ENCODE measurements around the gene GARIN3. TPM values are rescaled to one million over a fixed set of nuclear protein-coding genes. Genes with fewer than 3 reads are reported as not detected.

GARIN3 gene
- total and polyA plus RNA-seq, 2 experiments from 2014 or later, result not detected

DNA sequence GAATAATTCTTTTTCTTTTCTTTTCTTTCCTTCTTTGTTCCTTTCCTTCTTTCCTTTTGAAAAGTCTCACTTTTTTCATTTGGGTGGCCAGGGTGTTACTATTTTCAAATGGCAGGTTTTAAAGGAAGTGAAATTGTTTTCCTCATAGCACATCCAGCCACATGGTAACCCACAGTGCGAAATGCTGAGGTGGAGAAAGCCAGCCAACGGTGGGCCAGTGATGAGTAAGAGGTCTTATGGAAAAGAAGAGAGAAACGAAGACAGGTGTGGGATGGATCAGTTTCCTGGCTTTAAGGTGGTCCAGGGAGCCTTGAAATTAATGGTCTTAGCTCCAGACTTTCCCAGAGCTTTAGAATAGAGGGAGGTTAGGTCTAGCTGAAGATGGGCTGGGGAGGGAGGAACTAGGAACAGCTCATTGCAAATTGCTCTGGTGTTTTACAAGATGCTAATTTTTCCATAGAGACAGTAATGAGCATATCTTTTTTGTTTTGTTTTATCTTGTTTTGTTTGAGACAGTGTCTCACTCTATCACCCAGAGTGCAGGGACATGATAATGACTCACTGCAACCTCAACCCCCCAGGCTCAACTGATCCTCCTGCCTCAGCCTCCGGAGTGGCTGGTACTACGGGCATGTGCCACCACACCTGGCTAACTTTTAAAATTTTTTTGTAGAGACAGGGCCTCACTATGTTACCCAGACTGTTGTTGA lies 32.4 kb upstream of the GARIN3 start:
- no peak for DNase-seq (ENCODE audit: low read depth in 1 of 2, low spot score in 1 of 2)
- peaks cover 3% of the 10 kb centered on the region for H3K27me3 ChIP-seq
- no peaks in the 10 kb centered on the region for H3K9me3 ChIP-seq (ENCODE audit: low read depth)
- no peak overlapping the region for H3K27ac ChIP-seq
- TF ChIP-seq, protein P1, sequence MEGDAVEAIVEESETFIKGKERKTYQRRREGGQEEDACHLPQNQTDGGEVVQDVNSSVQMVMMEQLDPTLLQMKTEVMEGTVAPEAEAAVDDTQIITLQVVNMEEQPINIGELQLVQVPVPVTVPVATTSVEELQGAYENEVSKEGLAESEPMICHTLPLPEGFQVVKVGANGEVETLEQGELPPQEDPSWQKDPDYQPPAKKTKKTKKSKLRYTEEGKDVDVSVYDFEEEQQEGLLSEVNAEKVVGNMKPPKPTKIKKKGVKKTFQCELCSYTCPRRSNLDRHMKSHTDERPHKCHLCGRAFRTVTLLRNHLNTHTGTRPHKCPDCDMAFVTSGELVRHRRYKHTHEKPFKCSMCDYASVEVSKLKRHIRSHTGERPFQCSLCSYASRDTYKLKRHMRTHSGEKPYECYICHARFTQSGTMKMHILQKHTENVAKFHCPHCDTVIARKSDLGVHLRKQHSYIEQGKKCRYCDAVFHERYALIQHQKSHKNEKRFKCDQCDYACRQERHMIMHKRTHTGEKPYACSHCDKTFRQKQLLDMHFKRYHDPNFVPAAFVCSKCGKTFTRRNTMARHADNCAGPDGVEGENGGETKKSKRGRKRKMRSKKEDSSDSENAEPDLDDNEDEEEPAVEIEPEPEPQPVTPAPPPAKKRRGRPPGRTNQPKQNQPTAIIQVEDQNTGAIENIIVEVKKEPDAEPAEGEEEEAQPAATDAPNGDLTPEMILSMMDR (IDR thresholded peaks at IDR 0.05; ENCODE audit: low read depth, low read length), result no peak
- H3K36me3 ChIP-seq, result no peaks in the 10 kb centered on the region
- H3K4me3 ChIP-seq, result no peak overlapping the region
- no peaks in the 10 kb centered on the region for H3K4me1 ChIP-seq (ENCODE audit: low read depth)

DNA sequence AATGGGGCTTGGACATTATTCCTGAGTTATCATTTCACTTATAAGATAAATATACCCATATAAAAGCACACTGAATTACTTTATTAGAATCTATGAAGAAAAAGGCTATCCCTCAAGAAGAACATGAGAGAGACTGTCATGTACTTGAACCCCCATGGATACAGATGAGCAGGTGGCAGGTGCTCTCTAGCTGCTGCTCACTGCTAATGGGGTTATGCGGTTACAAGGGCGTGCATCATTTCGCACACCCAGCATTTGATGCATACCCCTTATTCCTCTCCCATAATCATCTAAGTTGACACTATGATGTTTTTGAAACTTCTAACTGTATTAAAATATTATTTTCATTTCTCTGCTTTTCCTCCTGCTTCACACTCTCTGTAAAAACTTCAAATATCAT lies 31.0 kb upstream of the GARIN3 start:
- Histone ChIP-seq H3K9me3 (ENCODE audit: low read depth) (no peaks in the 10 kb centered on the region), H3K4me1 (ENCODE audit: low read depth) (no peaks in the 10 kb centered on the region), H3K27ac (no peak overlapping the region), H3K27me3 (peaks cover 3% of the 10 kb centered on the region), H3K36me3 (no peaks in the 10 kb centered on the region), H3K4me3 (no peak overlapping the region)
- TF ChIP-seq, protein P1 (IDR thresholded peaks at IDR 0.05; ENCODE audit: low read depth, low read length), result no peak
- DNase-seq (ENCODE audit: low read depth in 1 of 2, low spot score in 1 of 2), result no peak

DNA sequence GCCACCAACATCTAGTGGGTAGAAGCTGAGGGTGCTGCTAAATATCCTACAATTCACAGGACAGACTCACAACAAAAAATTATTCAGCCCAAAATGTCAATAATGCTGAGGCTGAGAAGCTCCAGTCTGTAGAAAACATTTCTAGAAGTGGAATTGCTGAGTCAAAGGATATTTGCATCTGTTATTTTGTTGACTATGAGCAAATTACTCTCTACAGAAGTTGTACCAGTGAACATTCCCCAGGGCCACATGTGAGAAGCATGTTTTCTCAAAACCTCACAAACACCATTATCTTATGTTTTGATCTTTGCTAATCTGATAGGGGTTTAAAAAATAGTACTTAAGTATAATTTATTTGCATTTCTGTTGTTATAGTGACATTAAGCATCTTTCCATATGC lies 30.0 kb upstream of the GARIN3 start:
- Histone ChIP-seq H3K27ac (no peak overlapping the region), H3K4me1 (ENCODE audit: low read depth) (no peaks in the 10 kb centered on the region), H3K36me3 (no peaks in the 10 kb centered on the region), H3K9me3 (ENCODE audit: low read depth) (no peaks in the 10 kb centered on the region), H3K4me3 (no peak overlapping the region), H3K27me3 (peaks cover 3% of the 10 kb centered on the region)
- TF ChIP-seq, protein P1 (IDR thresholded peaks at IDR 0.05; ENCODE audit: low read depth, low read length), result no peak
- no peak for DNase-seq (ENCODE audit: low read depth in 1 of 2, low spot score in 1 of 2)

DNA sequence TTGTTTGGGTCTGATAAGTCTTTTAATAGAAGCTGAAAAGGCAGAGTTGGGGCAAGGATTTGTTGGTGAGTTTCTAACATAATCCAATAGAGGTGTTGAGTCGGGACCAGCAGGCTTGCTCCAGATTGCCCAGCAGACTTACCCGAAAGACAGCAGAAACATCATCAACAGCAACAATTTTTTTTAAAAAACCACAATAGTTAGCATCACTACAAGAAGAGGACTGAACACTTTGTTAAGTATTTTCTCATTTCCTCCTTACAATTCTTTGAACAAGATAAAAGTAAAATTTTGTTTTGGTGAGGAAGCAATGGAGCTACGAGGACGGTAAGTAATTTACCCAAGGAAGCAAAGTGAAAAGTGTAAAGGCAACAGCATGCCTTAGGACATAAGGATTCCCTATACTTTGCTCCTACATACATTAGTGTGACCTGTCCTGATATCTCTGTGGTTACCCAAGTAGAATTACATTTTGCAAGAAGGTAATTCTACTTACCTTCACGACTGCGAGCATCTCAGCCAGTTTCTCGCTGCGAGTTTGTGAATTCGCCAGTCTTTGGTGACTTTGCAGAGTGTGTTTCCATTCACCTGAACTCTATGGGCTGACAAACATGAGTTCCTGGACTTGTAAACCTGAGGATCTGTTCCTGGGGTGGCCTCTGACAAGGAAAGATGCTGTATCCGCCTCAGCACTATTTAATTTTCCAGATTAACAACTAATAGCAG lies 27.8 kb upstream of the GARIN3 start:
- Histone ChIP-seq H3K4me1 (ENCODE audit: low read depth) (no peaks in the 10 kb centered on the region), H3K36me3 (no peaks in the 10 kb centered on the region), H3K27me3 (peaks cover 3% of the 10 kb centered on the region), H3K27ac (no peak overlapping the region), H3K4me3 (no peak overlapping the region), H3K9me3 (ENCODE audit: low read depth) (no peaks in the 10 kb centered on the region)
- DNase-seq (ENCODE audit: low read depth in 1 of 2, low spot score in 1 of 2), result no peak
- TF ChIP-seq, protein P1 (IDR thresholded peaks at IDR 0.05; ENCODE audit: low read depth, low read length), result no peak

DNA sequence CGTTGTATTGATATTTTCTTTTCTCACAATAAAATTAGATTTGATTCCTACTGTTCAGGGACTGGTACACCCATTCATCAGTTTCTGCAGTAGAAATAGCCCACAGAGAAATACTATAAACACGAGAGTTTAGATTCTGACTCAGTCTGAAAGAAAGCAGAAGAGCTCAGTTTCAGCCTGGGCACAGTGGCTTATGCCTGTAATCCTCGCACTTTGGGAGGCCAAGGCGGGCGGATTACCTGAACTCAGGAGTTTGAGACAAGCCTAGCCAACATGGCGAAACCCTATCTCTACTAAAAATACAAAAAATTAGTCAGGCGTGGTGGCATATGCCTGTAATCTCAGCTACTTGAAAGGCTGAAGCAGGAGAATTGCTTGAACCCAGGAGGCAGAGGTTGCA lies 23.2 kb upstream of the GARIN3 start:
- Histone ChIP-seq H3K4me1 (ENCODE audit: low read depth) (no peaks in the 10 kb centered on the region), H3K9me3 (ENCODE audit: low read depth) (no peaks in the 10 kb centered on the region), H3K27me3 (peaks cover 1% of the 10 kb centered on the region), H3K27ac (no peak overlapping the region), H3K36me3 (no peaks in the 10 kb centered on the region), H3K4me3 (no peak overlapping the region)
- DNase-seq (ENCODE audit: low read depth in 1 of 2, low spot score in 1 of 2), result no peak
- TF ChIP-seq, protein P1 (IDR thresholded peaks at IDR 0.05; ENCODE audit: low read depth, low read length), result no peak
